Erythroblast (primary cell): ENCODE results near the gene COBL.

Experiments used
- GATA1 ChIP-seq: IDR thresholded peaks from 2 replicates; pipeline ENCODE4 v1.6.1; 2011; ENCODE audit warnings: low read depth, mild to moderate bottlenecking, control low read depth, low read length, moderate library complexity
- POLR2A ChIP-seq: IDR thresholded peaks from 2 replicates; pipeline ENCODE4 v1.6.1; 2011; ENCODE audit warnings: mild to moderate bottlenecking, low read length

DNA sequence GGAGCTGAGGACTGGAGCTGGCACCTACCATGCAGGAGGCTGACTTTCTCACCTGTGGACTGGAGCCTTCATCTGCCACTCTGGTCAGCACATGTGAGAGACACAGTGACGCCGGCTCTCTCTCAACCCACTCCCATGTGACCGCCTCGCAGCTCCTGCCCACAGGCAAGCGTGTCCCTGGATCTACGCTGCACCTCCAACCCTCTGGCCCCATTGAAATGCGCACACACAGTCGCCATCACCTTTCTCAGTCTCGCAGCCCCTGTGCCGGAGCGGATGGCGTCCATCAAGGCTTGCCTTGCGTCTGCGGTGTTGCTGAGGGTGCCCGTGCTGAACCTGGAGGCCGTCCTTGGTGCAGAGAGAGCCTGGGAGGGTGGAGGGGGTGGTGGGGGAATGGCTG lies 291.7 kb downstream of the COBL start:
- TF ChIP-seq POLR2A (no peak), GATA1 (no peak)
